Measurements from ENCODE around the gene SUPV3L1. TPM values are rescaled to one million over a fixed set of nuclear protein-coding genes. Genes with fewer than 3 reads are reported as not detected.

The SUPV3L1 gene
- total RNA-seq = 18.1 and 19.1 TPM in 2 replicates

GRCh38 chr10:69179743-69180524, at the start of gene SUPV3L1:
TSS of gene SUPV3L1 (plus strand) at chr10:69180234. CDS start at chr10:69180292, 58 bp downstream.

GRCh38 chr10:69220041-69220451, 40.0 kb downstream of the SUPV3L1 start, which contains the start of gene HKDC1:
TSS of gene HKDC1 (plus strand) at chr10:69220332. CDS start at chr10:69220436, 104 bp downstream.

Other genes with a start within 250 kb of the SUPV3L1 start
- 35.5 and 71.6 TPM in 2 replicates for gene DDX21, start 224.1 kb upstream of the SUPV3L1 start, total RNA-seq
- gene KIFBP, start 191.4 kb upstream of the SUPV3L1 start, total RNA-seq = 25.9 and 40.6 TPM in 2 replicates
- 60.0 and 221 TPM in 2 replicates for gene SRGN, start 92.1 kb upstream of the SUPV3L1 start, total RNA-seq
- gene VPS26A, start 56.1 kb upstream of the SUPV3L1 start, total RNA-seq = 19.5 and 30.3 TPM in 2 replicates
- gene HKDC1, start 40.1 kb downstream of the SUPV3L1 start, total RNA-seq = 0.13 TPM in 1 of 2 replicates, not detected in the other
- gene HK1, start 98.3 kb downstream of the SUPV3L1 start, total RNA-seq = 59.2 and 97.6 TPM in 2 replicates
- 0.26 TPM in 1 of 2 replicates, not detected in the other for gene TACR2, start 236.7 kb downstream of the SUPV3L1 start, total RNA-seq

All from epithelial cell of alveolus of lung (primary cell).